IPS DF 4.7 (cell line): ENCODE results near the gene SPR.

Experiments used
- DNase-seq: peaks from one replicate; pipeline ENCODE4 v3.0.0-alpha.2; 2013; ENCODE audit warnings: low spot score; ENCODE audit errors: extremely low read depth

The SPR gene

DNA sequence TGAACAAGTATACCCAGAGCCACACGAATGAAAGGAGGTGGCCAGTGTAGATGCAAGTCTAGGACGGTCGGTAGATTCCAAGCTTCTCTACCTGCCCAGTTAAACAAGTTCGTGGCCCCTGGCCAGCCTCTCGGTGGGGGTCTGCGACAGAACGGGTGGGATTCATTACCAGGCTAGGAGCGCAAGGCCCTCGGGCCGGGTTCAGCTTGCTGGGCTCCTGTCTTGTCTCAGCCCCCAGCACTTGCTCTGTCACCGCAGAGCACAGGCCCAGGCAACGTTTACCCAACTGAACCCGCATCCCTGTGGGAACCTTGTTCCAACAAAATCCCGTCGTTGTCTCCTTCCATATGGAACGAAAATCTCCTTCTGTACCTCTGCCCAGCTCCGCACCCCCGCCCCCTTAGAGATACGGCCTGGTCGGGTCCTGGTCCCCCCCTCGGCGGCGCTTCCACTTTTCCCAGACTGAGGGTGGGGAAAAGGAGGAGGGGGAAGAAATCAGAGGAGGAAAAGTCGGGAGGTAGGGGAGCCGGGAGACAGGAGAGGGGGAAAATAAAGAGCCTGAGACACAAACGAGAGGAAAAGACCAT is 28.2 kb downstream of the SPR start:
- DNase-seq: no peak

DNA sequence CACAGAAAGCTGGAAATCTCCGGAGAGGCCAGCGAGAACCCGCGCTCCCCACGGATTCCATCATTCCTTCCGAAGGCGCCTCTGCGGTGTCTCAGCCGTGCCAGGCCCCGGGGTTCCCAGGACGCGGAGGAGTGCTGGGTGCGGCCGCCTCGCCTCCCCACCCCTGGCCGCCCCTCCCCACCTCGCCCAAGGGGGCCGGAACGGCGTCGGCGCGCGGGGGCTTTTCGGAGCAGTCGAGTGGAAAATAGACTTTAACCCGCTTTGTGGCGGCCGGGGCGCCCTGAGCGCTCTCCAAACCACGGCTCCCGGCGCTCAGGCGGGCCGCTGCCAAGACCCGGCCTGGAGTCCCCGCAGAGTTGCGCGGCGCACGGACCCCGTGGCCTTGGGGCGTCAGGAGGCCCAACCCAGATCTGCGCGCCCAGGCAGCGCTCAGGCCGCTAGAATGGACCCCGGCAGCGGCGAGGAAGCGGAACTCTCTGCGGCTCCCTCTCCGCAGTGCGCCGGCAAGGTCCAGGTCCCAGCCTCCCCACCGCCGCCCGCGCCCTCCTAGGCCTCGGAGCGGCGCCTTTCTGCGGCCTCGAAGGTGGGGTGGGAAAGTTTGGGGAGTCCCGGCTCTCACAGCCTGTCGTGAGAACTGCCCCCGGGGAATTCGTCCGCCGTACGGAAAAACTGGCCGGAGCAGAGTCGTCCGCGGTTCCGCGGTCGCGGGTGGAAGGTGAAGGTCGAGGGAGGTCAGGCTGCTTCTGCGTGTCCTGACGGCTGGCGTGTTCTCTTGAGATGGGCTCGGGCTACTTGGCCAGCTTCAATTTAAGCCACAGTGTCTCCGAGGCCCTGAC is 28.9 kb downstream of the SPR start:
- no peak for DNase-seq

DNA sequence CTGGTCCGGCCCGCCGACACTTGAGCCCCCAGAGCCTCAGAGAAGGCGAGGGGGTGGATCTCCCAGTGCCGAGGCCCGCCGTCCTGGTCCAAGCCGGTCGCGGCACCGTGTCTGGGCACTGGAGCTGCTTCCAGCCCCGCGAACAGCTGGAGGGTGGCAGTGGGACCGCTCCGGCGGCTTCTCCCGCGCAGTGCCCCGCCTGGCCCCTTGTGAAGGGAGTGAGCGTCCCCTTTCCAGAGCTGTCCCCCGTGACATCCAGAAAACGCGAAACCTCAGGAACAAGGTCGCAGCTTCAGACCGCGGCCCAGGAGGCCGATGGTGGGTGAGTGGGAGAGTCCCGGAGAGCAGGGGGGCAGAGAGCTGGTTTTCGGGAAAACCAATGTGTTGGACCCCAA is 29.5 kb downstream of the SPR start:
- DNase-seq: no peak

DNA sequence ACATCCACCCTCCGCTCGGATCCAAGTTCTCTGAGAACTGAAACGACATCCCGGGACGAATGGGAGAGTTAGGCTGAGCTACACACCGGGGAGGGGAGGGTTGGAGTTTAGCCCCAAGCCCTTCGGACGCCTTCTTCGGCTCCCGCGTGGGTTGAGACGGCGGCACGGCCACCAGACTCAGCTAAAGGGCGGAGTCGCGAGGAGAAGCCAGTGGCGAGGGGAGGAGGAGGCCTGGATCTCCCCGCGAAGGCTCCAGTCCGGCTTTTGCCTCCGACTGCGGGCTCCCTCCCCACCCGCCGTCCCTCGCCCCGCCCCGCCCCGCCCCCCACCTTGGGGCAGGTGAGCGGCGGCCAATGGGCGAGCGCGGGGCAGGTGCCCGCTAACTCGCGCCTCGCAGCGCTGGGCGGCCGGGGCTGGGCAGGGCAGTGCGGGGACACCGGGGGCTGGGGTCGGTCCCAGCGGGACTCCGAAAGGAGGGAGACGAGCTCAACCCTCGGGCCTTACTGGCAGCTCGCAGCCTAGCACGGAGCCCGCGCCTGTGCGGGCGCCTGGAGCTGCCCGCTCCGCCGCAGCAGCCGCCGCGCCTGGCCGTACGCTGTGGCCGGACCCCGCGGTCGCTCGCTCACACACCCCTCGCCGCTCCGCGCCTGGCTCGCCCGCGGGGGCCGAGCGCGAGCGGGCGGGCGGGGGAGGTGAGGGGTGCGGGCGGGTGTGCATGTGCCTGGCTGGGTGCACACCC is 30.1 kb downstream of the SPR start, which contains the start of gene EMX1:
EMX1 (plus strand) TSS at position 382 of the 739 bp plus-strand sequence; CDS start at position 716, 334 bp downstream.
- no peak for DNase-seq

DNA sequence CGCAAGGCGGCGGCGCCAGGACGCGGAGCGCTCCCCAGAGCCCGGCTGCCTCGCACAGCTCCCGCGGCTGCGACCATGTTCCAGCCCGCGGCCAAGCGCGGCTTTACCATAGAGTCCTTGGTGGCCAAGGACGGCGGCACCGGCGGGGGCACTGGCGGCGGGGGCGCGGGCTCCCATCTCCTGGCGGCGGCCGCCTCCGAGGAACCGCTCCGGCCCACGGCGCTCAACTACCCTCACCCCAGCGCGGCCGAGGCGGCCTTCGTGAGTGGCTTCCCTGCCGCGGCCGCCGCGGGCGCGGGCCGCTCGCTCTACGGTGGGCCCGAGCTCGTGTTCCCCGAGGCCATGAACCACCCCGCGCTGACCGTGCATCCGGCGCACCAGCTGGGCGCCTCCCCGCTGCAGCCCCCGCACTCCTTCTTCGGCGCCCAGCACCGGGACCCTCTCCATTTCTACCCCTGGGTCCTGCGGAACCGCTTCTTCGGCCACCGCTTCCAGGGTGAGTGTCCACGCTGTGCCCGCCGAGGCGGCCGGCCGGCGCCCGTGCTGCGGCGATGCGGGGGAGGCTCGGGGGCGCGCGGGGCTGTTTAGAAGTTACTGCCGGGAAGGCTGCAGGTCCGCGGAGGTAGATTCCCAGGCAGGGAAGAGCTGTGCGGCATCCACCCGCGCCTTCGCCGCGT is 30.8 kb downstream of the SPR start:
- no peak for DNase-seq

DNA sequence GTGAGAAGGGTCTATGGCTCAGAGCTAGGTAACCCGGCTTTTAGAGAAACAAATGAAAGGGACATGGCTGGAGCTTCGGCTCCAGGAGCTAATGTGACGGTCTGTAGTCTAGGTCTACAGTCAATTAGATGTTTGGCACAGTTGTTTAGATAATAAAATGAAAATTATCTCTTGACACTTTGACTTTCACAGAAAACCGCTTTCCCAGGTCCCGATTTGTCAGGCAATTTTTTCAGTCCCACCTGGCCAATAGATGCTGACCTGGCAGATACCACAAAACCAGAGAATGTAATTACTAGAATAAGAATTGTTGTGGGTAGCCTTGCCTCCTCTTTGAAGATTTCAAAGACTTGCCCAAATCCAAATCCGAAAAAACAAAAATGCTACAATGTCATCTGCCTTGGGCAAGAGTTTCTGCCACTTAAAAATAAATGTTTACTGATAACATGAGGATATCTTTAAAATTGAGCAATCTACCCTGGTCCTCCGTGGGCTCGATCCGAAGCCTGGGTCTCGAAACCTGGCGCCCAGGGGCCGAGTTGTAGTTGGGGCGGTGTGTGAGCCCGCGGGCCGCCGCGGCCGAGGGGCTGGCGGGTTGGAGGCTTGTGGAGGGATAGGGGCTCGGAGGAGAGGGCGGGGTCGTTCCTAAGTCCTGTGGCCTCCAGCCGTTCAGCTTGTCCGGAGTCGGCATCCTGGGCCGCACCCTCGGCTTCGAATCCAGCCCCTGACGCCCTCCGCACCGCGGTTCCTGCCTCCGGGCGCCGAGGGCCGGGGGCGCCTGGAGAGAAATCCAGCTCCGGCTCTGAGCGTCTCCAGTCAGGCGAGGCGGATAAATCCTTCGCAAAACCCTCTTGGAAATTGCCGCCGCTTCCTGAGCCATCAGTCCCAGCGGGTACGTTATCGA is 32.5 kb downstream of the SPR start:
- DNase-seq: no peak

DNA sequence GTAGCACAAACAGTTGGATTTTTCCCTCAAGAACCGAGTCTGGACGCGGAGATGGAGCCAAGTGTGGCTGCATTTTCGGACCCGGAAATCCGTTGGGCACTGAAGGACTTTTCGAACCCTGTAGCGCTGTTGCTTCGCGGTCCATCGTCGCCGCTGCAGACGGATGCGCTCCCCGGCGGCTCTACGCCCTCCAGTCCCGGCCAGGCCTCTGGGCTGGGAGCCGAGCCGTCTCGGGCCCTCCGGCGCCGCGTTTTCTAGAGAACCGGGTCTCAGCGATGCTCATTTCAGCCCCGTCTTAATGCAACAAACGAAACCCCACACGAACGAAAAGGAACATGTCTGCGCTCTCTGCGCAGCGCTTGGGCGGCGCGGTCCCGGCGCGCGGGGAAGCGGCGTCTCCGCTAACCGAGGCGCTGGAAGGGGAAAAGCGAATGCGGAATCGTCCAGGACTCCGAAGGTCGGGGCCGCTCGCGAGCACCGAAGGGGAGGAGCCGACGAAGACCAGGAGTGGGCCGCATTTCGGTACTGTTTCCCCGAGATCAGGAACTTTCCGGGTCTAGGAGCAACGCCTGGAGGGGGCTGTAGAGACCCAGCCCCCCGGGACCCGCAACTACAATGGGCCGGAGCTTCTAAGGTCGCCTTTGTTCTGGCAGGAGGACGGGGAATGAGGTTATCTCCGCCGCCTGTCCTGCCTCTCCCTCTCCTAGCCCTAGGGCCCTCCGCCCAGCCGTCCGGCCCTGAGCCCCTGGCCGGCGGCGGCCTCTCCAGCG is 33.3 kb downstream of the SPR start:
- no peak for DNase-seq

DNA sequence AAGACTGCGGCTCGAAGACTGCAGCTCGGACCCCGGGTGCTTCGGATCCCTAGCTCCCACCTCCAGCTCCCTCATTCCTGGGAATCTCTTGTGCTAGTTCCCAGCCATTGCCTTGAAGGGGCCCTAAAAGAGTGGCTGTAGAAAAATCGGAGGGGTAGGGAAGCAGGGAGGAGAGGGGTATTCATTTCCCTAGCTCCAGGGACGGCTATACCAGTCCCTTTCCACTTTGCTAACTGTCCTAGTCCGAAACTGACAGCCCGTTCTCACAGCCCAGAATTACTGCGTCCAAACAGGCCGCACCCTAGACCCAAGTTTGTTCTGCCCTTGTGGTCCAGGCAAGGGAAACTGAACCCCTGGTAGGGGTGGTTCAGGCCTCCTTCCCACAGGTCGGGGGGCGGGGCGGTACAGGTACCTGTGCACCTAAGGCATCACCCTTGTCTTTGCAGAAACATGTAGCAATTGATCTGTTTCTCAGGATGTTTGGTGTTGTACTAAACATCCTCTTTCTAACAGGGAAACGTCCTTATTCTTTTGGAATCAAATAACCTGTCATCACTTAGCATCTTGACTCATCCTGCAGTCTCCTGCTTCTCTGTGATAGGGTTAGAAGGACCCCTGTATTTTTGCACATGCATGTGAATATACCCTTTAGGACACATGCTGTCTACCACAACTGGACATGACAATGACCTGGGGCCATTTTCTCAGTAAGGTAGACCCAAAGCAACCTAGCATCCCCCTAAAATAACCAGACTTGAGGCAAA is 34.1 kb downstream of the SPR start:
- DNase-seq: no peak

DNA sequence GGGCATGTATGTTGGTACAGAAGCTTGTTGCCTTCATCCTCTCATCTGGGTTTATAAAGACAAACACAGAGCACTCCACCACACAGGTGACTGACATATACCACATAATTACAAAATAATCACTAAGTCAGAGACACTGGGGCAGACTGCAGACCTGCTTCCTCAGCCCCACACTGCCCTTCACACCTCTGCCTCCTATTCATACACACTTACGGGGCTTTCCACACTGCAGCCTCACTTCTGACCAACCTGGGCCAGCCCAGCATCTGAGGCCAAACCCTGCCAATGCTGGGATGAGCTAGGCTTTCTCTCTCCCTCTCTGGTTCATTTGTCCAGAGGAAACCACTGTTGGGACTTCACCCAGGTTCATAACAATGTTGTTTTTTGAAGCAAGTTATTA is 34.6 kb downstream of the SPR start:
- DNase-seq: no peak

DNA sequence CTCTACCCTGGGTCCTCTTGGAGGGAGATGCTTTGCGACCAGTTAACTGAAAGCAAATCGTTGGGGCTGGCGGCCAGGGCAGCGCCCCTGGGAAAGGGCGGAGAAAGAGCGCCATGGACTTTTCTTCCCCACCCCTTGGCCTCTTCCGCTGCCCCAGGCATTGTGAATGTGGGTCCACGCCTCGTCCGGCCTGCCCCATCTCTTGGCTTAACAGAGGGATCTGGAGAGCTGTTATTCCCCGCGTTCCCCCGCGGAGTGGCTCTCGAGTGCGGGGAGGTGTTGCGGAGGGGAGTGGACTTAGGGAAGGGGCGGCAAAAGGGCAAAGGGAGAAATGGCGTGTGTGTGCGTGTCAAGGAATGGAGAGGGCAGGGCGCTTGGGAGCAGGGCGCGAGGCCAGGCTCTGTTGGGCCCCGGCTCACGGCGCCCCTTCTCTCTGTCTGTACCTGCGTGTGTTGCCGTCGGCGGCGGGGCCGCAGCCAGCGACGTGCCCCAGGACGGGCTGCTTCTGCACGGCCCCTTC is 36.7 kb downstream of the SPR start:
- DNase-seq: no peak

DNA sequence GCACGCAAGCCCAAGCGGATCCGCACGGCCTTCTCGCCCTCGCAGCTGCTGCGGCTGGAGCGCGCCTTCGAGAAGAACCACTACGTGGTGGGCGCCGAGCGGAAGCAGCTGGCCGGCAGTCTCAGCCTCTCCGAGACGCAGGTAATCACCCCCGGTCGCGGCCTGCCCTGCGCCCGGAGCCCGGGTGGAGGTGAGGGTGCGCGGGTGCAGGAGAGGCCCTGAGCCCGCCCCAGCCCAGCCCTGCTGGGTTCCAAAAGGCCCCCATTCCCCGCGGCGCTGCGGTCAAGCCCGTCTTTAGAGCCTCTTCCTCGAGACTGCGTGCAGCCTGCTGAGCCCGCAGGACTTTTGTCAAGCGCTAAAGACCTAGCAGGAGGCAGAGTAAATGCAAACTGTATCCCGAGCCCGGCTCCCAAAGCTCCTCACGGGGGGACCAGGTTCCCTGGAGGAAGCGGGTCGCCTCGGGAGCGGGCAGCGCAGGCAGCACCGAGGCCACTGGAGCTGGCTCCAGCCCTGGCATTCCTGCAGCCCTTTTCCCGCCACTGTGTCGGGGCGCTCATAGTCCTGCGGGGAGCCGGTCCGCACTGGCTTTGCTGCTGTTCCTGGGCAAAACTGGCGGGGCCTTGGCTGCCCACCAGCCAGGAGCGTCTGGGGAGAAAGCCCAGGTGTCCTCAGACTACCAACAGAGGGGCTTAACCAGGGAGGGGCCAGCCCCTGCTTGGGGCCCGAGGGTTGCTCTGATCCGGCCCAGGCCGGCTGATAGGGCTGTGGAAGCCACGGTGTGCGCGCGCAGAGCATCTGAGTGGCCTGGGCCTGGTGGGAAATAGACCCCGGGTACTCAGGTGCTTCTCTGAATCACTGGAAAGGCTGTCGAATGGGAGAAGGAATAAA is 37.4 kb downstream of the SPR start:
- DNase-seq: no peak

DNA sequence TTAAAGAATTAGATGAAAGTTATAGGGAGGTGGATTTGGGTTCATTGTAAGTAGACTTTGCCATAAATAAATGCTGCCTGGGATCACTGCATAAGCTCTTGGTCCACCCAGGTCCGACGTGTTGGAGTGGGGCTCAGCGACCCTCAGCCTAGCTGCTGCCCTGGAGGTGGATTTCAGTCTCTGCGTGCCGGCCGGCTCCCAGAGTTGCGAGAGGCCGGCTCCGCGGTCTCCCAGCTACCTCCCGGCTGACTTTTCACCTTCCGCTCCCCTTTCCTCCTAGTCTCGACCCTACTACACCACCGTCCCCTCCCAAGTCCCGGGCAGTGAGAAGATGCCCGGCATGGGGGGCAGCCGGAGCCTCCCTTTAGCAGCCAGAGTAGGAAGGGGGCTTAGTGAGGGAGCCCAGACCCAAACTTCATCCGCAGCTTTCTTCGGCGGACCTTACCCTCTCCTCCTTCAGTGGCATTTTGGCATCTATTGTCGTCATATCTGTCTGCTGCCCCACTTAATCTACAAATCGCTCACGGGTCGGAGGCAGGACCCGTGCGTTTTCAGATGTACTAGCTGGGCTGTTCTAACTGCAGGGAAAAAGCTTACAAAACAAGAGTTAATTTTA is 38.2 kb downstream of the SPR start:
- DNase-seq: no peak

DNA sequence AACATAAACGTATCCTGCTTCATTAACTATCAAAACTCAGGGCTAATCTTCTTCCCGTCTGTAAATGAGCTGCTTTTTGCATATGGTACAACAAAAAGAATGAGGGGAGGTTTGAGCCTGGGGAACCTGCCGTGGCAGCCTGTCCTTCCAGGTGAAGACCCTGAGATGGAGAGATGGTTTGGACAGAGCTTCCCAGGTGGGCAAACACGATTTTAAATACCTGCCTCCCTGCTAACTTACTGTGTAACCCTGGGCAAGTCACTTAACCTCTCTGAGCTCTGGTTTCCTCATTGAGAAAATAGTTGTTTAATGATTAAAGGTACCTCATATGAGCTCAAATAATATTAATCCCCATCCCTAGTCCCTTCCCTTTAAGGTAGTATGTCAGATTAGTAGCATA is 39.2 kb downstream of the SPR start:
- no peak for DNase-seq

DNA sequence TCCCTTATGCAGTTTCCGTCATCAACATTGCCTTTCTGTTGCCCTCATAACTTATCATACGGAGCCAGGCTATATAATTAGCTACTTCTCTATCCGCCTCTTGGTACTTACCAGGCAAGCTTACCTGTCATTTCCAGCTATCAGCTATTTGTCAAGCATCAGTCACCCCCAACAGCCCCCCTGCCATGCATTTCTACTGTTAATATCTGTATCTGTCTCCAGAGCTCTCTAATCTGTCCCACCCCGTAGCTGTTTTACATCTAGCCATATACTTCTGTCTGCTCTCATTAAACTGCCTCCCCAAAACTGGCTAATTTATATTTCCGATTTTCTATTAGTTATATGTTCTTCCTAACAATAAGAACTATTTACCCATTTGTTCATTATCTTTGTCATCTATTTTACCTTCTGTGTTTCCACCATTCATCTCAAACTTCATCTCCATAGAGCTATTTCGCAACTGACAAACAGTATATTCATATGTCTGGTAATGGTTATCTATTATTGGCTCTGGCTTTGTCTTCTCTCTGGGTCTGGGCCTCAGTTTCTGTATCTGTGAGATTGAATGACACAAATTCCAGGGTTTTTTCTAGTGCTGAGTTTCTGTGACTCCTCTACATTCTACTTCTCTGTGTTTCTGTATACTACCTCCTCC is 39.7 kb downstream of the SPR start:
- DNase-seq: no peak

DNA sequence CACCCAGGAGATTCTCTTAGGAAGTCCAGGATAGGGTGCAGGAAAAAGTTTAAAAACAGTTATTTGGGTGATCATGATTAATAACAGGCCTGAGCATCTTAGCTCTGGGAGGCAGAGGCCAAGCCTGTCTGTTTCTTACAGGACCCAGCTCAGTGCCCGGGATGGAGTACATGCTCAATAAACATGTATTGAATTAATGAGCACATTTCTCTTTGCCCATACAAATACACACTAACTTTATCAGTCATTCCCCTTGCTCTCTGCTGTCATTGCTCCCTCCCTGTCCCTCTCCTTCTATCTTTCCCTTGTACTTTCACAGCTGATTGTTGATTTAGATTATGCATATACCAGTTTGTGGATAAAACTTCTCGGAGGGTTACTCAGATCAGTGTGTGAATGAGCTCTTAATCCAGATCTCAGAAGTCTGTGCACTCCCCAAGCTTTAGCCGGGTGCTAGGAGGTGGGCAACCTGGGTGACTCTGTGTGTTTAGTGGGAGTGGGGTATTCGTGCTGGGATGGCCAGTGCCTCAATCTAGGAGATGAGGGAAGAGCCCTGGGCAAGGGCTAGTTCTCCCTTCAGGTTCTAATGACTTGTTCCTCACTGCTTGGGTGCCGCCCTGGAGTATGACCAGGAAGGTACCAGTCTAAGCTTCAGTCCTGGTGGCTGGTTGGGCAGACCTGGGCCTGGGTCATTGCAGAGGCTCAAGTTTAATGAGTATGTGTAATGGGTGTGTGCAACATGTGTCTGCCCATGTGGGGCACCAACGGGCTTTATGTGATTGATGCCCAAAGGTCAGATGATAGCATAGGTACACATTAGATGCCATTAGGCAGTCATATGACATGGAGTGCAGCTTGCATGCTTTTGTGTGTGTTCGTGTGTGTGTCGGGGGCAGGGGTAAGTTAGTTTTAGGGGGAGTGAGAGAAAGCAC is 40.7 kb downstream of the SPR start:
- no peak for DNase-seq

DNA sequence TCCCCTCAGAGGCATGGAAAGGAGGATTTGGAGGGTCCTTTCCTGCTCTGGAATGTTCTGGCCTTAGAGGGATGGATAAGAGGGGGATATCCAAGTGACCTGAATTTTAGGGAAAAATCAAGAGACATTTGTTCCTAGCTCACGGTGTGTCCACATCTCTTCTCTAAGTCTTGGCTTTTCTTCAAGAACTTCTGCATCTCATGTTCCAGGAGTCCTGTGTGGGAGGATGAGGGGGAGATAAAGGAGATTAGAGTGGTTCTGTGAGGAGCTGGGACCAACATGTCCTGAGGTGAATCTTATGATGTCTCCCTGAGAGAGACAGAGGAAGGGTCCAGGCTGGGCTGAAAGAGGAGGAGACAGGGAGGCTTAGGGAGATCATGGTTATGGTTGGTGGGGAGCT is 41.8 kb downstream of the SPR start:
- DNase-seq: no peak
